Endothelial cell of umbilical vein (primary cell): Measurements from ENCODE around the gene LDLRAD3.

Experiments used
- CTCF ChIP-seq, 2 donors: IDR thresholded peaks; 1 replicate in 1 of 2; 2 replicates in 1 of 2; pipeline ENCODE4 v1.5.1; 2011; ENCODE audit warnings: low read length in 2 of 2, mild to moderate bottlenecking in 2 of 2, moderate library complexity in 2 of 2, control low read depth in 1 of 2, inconsistent platforms in 1 of 2, low read depth in 1 of 2; ENCODE audit not compliant: insufficient read depth in 1 of 2; ENCODE audit errors: extremely low read depth in 1 of 2
- EZH2 ChIP-seq: IDR thresholded peaks from 2 replicates; pipeline ENCODE4 v1.6.1; 2012; ENCODE audit warnings: borderline replicate concordance, low read depth, mild to moderate bottlenecking, moderate library complexity, low read length, inconsistent platforms; ENCODE audit not compliant: severe bottlenecking
- MAX ChIP-seq: IDR thresholded peaks from 2 replicates; pipeline ENCODE4 v1.6.1; 2011; ENCODE audit not compliant: insufficient read depth, insufficient read length
- POLR2A ChIP-seq: IDR thresholded peaks from 2 replicates; pipeline ENCODE4 v1.6.1; 2012; ENCODE audit warnings: low read depth, mild to moderate bottlenecking, control low read depth, low read length
- POLR2AphosphoS5 ChIP-seq: IDR thresholded peaks from 2 replicates; pipeline ENCODE4 v1.6.1; 2012; ENCODE audit warnings: low read depth, mild to moderate bottlenecking, control low read depth, low read length, moderate library complexity; ENCODE audit not compliant: insufficient read depth

GRCh38 chr11:35976434-35976833 lies 32.6 kb downstream of the LDLRAD3 start:
- TF ChIP-seq POLR2A (no peak), CTCF (IDR thresholded peaks at IDR 0.05; ENCODE audit: extremely low read depth in 1 of 2, insufficient read depth in 1 of 2, low read depth in 1 of 2, low read length in 2 of 2) (no peak), POLR2AphosphoS5 (no peak), MAX (no peak), EZH2 (no peak)
